GM19351 (cell line): Measurements from ENCODE around the gene SCD5.

ENCODE experiments used
- ATAC-seq: cut with Tn5 transposase; IDR thresholded peaks from one replicate; pipeline ENCODE4 v1.9.1; 2021; ENCODE audit warnings: mild to moderate bottlenecking, moderate library complexity; ENCODE audit not compliant: unreplicated experiment

Gene SCD5

DNA sequence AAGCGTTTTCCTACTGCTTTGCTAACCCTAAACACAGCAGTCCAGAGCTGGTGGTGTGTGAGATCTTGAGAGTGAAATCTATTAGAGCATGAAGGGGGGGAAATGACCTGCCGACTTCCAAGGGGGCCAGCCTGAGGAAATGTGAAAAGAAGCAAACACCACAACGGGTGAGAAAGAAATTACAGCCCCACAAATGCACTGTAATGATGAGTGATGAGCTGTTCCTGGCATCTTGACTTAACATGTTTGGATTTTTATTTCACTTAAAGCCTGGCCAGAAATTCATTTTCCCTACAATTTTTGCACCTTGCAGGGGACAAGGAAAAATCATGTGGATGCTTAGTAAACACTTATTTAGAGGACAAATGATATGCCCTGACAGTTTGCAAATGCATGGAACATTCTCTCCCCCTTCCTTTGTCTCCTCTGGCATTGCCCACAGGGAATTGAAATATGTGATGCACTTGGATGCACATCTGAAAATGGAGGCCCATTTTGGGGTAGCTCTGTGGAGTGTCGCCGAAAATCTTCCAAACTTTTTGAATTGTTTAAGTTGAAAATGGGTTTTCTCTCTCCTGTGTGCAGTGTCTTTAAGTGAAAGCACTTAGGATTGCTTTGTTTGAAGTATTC is 152.5 kb downstream of the SCD5 start:
- no peak for ATAC-seq

DNA sequence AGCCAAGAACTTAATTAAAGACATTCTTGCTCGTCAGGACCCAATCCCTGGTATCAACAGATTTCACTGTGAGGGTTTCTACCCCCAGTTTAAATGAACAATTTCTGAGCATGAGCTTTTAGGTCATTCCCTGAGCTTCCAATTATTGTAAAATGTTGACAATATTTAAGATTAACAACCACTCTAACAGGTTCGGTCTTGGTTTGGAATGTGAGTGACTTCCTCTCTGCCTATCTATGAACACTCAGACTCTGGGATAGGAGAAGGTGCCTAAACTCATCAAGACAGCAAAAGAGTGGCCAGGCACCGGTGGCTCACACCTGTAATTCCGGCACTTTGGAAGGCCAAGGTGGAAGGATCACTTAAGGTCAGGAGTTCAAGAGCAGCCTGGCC is 153.9 kb downstream of the SCD5 start:
- ATAC-seq, result no peak

DNA sequence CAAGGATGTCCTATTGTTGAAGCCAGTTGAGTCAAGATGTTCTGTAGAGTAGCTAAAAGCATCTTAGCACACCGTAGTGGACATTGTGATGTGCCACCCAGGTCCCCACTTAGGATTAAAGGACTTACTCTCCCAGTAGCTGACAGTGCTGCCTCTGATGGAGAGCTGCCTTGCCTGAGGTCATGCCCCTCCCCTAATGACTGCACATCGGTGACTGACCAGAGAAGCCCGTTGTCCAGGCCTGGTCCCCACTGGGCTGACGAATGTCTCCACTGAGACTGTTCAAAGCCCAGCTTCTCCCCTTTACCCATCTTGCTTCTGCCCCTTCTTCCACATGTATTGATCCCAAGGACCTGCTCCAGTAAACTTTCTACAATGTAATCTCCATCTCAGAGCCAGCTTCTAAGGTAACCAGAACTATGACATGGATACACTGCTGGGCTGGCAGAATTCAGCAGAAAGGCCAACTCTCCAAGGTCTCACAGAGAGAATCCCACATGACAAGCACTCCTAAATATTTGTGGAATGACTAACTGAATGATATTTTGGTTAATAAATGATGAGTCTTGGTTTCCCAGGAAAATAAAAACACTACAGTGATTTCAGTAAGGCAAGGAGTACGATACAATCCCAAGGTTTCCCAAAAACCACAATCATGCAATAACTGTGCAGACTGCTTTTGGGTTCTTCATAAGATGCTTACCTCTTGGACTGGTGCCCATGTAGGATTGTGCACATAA is 154.4 kb downstream of the SCD5 start:
- ATAC-seq, result no peak

DNA sequence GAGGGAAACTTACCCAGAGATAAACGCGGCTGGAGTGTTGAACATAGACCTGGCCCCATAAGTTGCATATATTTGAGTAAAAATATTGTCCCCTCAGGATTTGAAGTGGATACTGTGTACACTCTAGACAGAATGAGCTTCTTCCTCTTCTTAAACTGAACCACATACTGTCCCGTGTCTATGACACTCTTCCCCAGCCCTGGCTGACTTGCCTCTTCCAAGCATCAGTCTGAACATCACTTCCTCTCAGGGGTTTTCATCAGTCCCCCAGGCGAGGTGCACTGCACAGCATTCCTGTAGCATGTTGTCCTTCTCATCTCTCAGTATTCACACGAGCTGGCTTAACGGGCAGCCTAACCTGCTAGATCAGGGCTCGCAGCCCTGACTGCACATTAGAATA is 156.3 kb downstream of the SCD5 start:
- no peak for ATAC-seq

DNA sequence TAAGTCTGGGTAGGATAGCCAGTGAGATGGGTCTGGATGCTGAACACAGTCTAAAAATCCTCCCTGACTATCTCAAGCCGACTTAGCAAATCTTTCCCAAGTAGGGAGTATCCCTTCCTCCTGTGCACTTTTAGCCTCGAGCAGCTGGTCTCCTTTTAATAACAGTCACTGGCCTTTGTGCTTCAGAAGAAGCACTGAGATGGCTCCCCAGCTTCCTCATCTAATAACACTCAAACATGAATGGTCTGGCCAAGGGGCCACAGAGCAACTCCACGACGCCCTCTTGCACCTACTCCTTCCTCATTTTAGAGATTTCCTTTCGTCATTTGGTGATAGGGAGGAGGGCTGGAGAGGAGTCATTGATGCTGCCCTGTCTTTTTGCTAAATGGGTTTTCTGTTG is 158.1 kb downstream of the SCD5 start:
- no peak for ATAC-seq

DNA sequence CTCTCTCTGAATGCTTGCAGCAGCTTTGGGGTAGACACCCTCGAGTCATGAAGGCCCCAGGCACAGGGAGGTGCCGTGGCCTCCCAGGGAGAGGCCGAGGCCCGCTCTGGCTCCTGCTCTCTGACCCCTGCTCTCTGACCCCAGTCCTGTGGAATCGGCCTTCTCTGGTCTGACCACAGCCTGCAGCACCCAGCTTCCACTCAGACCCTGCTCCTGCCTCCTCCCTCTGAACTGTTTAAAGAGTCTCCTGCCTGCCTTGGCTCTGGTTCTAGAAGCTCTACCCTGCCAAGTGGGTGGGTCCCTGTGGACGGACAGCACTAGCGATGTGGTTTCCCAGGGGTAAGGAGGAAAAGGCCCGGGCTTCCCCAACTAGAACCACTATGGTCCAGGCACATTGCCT is 158.6 kb downstream of the SCD5 start:
- ATAC-seq, result no peak

DNA sequence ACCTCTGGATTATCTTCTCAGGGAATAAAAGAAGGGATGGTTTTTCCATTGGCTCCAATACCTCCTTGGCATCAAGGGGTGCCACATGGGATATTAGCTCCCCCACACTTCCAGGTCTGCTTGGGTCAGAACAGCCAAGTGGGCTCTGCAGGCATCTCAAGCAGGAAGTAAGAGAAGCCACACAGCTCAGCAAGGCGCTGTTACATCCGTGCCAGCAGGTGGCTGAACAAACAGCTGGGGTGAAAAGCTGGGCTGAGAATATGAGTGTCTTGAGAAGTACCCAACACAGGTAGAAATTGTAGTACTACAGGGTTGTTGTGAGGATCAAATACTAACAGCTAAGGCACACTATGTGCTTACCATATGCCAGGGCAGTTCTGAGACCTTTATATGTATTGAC is 160.1 kb downstream of the SCD5 start:
- peak; percentile 48 for ATAC-seq

DNA sequence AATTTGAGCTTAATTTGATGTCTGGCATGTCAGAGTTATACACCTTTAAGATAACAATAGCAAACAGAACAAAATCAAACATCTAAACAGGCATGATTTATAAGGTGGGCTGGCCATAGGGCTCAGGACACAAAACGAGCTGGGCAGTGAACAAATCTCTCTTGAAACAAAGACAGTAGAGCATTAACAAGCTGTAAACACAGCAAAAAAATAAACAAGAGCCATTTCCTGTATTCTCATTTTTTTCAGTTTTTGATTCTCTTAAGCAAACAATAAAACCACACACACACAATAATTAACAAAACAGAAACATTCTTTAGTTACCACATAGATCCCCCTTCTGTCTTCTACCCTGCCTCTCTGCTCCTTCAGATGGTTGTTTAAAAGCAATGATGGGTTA is 168.5 kb downstream of the SCD5 start:
- no peak for ATAC-seq

DNA sequence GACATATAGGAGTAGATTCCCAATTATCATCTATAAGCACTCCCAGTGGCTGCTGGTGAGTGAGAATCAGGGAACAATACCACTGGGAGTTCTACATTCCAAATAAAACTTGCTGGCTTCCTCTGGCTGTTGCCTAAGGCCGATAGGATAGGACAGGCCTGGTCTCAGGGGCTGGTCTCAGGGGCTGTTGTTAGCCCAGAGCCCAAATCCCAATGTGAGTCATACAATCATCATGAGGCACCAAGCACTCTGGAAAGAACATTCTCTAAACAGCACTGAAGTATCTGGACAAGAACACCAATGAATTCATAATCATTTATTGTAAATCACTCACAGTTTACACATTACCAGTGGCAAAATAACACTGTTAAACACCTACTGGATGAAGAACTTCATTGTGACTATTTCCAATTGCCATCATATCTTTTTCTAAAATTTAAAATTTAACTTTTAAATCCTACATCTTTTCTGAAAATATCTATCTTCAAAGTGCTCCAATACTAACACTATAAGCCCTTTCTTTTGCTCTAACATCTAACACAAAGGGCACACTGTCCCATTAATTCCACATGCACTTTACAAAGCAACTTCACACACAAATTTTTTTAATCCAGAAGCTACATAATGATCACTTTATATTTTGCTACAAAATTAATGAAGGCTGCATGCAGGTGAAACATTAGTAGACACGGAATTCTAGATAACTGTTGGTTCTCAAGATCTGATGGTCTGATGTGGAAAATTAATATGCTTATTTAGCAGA is 169.2 kb downstream of the SCD5 start:
- no peak for ATAC-seq

DNA sequence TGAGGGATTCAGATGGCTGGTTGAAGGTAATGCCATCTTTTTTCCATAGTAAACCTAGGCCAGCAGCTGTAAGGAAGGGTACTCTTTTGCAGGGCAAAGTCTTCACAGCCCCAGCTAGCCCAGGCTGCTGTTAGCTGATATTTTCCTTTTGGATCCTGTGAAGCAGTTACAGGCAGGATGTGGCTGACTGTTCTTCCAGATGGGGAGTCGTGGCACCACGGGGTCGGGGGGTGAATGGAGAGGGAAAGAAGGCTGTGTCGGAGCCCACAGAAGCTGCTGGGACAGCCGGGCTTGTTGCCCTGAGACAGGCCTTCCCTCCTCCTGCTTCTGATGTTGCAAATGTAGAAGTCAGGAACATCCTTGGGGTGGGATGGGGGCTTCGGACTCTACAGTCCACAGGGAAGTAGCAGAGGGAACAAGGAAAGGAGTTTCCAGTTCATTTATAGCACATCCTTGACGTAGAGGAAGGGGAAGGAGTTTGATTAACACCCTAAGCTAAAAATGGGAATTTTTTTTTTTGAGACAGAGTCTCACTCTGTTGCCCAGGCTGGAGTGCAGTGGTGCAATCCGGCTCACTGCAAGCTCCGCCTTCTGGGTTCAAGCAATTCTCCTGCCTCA is 172.2 kb downstream of the SCD5 start:
- ATAC-seq, result no peak

DNA sequence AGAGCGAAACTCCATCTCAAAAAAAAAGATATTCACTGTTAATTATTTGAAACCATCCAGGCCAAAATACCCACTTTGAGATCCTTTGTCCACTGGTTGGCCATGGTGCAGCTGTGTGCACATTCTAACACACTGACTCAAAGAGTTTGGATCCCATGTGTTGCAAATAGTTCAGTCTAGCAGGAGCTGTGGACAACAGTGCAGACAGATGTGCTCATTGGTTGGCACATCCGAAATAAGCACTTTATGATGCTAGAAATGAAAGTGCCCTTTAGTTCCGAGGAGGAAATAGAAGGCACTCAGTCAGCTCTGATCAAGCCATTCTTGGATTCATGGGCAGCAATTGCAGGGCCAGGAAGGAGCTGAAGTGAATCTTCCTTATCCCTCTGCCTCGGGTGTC is 173.8 kb downstream of the SCD5 start:
- ATAC-seq, result no peak

DNA sequence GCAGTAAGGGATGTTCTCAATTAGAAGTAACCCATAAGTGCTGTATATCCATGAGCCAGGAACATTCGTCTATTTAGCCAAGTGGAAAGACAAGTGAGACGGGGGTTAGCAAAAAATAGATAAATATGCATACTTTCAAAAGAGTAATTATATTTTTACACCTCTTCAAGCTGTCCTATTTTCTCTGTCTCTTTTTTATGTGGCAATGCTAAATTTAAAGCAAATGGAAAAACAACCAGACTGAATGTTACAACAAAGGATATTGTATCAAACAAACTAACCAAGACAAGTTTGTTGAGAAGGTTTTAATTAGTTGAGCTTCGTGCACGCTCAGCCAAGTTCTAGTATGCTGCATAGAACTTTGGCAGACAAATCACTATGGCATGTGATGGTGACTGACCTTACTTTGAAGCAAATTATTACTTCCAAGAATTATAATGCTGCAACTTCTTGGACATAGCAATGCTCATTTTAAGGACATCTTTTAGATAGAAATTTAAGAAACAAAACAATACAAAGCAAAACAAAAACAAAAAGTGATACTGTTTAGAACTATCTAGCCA is 175.4 kb downstream of the SCD5 start:
- no peak for ATAC-seq

DNA sequence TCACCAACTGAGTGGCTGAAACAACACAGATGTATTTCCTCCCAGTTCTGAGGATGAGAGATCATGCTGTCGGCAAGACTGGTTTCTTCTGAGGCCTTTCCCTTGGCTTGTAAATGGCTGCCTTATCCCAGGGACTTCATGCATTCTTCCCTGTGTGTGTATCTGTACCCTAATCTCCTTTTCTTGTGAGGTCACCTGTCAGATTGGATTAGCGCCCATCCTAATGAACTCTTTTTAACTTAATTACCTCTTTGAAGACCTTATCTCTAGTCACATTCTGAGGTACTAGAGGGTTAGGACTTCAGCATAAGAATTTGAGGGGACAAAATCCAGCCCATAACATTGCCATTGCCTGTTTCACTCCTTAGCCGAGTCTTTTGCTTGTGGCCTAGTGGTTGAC is 177.3 kb downstream of the SCD5 start:
- ATAC-seq, result no peak

DNA sequence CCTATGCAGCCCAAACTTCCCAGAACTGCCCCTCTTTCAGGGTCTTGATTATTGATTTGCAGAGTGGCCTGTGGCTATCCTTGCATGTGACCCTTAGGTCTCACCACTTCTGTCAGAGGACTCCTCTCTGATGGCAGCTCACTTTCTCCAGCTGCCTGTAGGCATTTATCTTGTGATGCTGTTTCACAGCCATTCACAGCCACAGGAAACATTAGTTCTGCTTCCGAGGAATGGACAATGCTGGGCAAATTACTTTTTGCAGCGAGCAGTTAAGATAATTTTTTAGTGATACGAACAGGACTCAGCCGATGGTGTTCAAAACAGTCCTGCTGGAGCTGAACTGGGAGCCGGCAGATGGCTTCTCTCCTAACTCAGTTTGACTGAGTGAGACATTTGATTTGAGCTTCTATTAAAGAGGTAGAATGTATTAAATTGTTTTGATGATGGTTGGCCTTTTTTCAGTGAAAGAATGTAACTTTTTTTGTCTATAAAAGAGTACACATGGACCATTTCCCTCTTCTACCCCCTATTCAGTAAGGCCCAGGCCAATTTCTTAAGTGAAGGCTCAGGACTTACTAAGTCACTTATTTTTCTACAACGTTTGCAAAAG is 178.4 kb downstream of the SCD5 start:
- no peak for ATAC-seq

DNA sequence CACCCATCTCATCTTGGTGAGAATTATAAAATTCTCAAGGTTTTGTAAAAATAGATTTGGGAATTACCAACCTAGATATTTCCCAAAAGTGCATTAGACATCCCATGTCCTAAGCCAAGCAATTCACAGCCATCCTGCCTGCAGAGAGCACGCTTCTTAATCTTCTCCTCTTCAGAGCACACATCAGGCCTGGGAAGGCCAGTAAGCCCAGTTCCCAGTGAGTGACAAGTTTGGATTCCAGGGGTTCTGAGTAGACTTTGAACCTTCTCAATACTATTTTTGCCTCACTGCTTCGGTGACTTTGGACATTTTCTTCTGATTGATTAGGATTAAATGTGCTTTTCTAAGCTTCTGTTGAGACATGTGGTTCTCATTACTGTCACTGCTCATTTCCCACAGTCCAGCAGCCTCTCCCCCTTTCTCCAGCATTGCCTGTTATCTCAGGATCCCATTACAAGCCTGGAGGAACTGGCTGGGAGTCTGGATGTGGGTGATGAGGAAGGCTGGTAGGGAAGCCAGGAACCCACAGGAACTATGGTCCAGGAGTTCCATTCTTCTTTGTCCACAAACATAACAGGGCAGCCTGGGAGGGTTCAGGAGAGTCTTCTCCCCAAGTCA is 180.4 kb downstream of the SCD5 start:
- no peak for ATAC-seq

DNA sequence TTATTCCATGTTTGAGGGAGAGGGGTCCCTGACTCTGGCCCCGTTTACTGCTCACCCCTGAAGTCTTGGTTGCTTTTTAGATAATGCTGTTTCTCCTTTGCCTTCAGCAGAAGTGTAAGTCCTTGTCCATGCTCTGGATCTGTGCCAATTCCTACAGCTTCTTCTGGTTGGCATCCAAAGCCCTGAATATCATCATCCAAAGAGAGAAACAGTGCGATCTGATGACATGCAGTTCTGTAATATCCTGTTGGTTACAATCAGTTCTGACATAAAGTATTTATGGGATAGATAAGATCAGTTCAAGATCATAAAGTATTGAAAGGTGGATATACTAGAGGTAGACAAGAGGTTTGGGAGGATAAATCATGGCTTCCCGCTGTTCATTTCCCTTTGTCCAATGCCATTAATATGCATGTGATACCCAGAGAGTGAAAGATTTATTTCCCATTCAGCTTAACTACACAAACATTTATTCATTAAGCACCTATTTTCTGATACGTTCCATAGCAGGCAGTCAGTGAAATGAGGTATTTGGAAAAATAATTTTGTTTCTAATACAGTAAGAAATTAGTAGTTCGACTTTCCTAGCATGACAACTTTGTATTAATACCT is 183.7 kb downstream of the SCD5 start:
- ATAC-seq, result no peak

DNA sequence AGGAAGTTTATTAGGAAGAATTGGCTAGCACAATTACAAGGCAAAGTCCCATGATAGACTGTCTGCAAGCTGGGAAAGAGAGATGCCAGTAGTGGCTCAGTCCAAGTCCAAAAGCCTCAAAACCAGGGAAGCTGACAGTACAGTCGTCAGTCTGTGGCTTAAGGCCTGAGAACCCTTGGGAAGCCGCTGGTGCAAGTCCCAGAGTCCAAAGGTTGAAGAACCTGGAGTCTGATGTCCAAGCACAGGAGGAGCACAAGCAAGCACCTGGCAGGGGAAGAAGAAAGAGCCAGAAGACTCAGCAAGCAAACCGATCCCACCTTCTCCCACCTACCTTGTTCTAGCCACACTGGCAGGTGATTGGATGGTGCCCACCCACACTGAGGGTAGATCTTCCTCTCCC is 185.5 kb downstream of the SCD5 start:
- no peak for ATAC-seq

DNA sequence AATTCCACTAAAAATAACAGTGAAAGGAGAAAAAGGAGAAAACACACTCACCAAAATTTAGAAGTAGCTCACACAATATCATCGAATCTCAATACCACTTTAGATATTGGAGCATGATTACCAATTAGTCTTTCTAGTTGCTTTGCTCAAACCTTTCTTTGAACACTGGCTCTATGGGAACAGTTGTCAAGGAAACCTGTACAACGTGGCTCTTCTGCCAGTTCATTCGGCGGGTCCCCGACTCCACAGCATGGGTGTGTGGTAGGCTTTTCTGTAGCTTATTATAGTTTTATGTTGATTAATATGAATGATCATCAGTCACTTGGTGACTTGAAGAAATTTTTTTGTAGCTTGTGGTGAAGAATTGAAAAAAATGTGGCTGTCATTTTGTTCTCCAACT is 186.6 kb downstream of the SCD5 start:
- no peak for ATAC-seq

DNA sequence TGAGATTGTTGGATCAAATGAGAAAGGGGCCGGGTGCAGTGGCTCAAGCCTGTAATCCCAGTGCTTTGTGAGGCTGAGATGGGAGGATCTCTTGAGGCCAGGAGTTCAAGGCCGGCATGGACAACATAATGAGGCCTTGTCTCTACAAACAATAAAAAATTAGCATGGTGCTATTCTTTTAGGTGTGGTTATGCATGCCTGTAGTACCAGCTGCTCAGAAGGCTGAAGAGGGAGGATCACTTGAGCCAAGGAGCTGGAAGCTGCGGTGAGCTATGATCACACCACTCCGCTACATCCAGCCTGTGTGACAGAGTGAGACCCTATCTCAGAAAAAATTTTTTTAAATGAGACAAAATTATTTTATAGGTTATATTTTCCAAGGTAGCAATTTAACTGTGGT is 187.1 kb downstream of the SCD5 start:
- no peak for ATAC-seq

DNA sequence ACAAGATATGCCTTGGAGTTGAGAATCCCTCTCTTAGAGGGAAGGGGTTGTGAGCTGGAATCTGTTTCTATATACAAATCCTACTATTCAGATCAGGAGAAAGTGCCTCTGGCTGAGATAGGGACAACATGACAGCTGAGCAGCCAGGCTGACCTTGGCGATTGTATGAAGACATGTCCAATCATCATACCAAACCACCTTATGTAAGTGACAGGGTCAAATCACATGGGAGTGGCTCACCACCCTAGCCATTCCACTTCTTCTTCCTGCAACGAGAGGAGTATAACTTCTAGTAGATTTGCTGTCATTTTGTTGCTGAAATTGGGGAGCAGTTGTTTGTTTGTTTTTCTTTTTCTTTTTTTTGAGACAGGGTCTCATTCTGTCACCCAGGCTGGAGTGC is 188.6 kb downstream of the SCD5 start:
- ATAC-seq, result no peak
